HCEC 1CT (cell line): ENCODE results near the gene RP2.

Experiments used
- DNase-seq: peaks from one replicate; pipeline ENCODE4 v3.0.0-alpha.2; 2017

The RP2 gene

DNA sequence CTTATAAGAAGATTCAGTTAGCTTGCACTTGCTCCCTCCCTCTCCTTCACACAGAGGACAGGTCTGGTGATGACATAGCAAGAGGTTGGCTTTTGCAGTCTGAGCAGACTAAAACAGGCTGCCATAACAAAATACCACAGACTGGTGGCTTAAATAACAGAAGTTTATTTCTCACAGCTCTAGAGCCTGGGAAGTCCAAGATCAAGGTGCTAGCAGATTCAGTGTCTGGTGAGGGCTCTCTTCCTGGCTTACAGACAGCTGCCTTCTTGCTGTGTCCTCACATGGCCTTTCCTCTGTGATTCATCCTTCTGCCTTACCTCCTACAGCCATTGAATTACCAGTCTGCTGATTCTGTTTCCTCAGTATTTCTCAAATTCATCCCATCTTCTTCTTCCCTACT, 13.1 kb downstream of the RP2 start:
- DNase-seq, result peak; percentile 33

DNA sequence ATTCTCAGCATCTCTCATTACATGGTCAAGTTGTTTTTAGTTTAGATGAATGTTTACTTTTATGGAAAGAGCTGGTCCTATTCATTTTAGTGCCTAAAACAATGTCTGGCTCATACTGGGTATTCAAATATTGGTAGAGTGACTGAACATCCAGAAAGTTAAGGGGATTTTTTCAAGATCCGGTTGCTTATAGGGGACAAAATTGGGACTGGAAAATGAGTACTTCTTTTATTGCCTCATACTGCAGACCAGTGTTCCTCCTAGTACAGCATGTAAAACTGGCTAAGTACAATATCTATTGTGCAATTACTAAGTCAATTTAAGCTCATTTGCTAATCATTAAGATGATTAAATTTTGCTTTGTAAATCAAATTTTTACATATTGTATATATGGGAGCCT, 13.9 kb downstream of the RP2 start:
- no peak for DNase-seq

DNA sequence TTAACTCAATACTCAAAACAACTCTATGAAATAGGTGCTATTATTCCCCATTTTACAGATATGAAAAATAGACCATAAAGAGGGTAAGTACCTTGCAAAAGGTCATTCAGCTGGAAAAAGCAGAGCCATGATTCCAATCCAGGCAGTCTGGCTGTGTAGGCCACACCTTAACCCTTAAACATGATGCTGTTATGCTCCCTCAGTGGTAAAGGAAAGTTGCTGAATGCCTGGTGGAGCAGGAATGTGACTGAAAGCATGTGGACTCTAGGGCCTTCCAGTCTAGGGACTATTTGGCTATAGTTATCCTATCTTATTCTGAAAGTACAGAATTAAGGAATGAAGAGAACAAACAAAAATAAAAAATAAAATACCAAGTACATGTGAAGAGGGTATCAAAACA, 19.6 kb downstream of the RP2 start:
- DNase-seq, result no peak

DNA sequence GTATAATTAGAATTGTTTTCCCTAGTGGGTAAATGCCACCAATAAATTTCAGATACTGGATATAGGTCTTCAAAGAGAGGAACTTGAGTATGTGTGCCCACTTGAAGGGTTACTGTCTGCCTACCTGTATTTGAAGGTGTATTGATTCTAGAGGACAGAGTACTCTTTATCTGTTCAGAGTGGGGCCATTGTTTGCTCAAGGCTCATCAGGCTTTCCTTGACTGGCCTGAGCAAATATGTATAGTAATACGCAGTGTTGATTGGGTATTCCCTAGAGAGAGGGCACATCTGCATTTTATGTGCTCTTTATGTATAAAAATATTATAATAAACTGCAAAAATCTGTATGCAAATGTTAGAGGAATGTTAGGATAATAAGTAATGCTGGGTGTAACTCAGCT, 23.7 kb downstream of the RP2 start:
- no peak for DNase-seq

DNA sequence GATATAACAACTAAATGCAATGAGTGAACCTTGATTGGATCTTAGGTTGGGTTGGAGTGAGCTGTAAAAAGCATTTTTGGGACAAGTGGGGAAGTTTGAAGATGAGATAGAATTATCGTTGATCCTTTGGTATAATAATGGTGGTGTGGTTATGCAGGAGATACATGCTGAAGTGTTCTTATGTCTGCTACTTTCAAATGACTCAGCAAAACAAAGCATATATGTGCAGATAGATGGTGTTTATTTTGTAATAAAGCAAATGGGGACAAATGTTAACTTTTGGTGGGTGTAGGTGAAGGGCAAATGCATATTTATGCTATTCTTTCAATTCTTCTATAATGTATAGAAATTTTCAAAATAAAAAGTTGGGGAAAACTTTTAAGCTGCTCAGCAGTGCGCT, 26.2 kb downstream of the RP2 start:
- DNase-seq, result no peak

DNA sequence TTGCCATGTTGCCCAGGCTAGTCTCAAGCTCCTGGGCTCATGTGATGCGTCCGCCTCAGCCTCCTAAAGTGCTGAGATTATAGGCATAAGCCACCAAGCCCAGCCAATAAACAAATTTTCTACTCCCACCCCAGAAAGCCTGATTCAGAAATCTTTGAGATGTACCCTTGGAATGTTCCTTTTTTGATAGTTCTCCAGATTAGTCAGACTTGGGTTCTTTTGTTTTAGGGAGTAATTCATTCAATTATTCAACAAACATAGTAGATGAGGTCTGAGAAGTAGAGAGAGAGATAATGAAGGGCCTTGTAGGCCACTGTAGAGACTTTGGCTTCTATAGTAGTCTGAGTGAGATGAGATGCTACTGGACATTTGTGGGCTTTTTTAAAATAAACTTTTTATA, 27.8 kb downstream of the RP2 start:
- no peak for DNase-seq

DNA sequence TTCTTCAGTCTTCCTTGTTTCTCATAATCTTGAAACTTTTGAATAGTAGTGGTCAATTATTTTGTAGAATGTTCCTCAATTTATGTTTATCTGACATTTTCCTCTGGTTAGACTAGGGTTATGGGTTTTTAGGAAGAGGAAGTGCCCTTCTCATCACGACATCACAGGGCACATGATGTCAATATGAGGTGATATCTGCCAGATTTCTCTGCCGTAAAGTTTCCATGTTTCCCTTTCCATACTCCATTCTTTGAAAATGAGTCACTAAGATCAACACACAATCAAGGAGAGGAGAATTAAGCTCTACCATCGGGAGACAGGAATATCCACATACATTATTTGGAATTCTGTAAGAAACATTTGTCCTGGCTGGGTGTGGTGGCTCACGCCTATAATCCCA, 28.4 kb downstream of the RP2 start:
- peak; percentile 67 for DNase-seq

DNA sequence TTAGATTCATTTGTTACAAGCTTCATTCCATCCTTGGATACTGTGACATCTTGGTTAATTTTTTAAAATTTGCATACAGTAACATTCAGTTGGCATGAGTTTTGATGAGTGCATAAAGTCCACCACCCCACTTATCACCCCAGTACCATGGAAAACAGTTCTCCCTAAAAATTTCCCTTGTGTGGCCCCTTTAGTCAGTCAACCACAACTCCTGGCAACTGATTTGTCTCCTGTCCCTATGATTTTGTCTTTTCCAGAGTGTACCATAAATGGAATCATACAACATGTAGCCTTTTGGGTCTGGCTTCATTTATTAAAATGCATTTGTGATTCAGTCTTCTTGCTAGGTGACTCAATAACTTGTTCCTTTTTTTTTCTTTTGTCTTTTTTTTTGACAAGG, 29.9 kb downstream of the RP2 start:
- no peak for DNase-seq

DNA sequence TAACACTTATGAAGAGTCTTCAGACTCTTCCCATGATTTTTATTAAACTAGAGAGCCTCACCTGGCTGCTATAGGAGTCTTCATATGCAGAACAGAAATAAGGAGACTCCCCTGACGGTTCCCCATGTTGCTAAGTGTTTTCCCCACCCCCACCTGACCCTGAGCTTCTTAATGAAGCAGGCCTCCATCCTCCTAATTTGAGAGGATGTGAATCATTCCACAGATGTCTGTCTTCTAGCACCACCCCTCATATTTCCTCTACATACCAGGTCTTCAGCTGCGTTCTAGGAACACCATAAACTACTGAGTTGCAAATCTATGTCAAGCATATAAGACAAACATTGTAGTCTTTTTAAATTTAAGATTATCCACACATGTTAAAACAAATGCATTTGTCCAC, 36.9 kb downstream of the RP2 start:
- DNase-seq, result peak; percentile 11

DNA sequence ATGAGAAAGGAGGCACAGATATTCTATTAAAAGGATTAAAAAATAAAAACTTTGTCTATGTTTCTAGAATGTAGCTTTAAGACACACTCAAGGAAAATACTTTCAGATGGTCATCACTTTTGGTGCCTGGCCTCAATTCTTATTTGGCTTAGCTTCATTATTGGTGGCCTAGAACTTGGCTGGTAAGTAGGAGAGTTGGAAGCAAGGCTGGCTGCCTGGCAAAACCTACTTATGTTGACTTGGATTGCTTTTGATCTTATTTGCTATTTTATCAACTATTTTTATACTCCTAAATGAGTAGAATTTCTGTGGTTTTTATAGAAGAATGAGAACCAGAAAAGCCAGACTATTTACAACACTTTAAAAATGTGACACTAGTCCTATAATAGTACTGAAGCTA, 40.1 kb downstream of the RP2 start:
- no peak for DNase-seq

DNA sequence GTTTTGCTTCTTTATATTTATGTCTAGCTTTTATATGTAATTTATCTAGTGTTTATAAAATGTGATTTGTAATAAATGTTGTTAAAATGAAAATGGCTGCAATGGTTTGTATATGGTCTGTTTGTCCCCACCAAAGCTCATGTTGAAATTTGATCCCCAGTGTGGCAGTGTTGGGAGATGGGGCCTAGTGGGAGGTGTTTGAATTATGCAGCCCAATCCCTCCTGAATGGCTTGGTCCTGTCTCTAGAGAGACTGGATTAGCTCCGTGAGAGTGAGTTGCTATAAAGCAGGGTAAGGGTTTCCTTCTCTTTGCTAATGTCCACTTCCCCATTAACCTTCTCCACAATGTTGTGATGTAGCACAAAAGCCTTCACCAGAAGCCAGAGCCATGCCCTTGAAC, 45.4 kb downstream of the RP2 start:
- DNase-seq, result no peak

DNA sequence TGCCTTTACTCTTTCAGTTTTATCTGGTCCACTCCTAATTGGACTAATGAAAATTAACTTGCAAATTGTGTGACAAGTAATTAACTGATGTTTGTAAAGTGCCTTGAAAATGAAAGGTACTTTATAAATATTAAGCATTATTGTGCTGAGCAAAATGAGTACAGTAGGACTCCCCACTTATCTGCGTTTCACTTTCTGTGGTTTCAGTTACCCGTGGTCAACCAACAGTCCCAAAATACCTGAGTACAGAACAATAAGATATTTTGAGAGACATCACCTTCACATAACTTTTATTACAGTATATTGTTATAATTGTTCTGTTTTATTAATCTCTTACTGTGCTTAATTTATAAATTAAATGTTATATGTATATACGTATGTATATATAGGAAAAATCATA, 48.0 kb downstream of the RP2 start:
- no peak for DNase-seq

DNA sequence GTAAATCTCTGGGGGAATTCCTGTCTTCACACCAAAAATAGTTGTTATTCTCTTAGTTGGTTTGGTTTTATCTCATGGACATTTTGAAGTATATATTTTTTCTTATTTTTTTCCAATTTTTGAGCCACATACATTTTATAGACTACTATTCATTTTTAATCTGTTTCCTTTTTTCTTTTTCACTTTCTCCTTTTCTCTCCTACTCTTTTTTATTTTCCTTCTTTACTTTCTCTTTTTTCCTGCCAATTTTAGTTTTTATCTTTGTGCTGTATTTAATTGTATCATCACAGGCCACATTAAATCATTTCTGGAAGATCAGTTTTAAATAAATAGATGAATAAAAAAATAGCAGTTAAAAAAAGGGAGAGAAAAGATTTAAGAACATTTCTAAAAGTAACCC, 61.4 kb downstream of the RP2 start:
- no peak for DNase-seq

DNA sequence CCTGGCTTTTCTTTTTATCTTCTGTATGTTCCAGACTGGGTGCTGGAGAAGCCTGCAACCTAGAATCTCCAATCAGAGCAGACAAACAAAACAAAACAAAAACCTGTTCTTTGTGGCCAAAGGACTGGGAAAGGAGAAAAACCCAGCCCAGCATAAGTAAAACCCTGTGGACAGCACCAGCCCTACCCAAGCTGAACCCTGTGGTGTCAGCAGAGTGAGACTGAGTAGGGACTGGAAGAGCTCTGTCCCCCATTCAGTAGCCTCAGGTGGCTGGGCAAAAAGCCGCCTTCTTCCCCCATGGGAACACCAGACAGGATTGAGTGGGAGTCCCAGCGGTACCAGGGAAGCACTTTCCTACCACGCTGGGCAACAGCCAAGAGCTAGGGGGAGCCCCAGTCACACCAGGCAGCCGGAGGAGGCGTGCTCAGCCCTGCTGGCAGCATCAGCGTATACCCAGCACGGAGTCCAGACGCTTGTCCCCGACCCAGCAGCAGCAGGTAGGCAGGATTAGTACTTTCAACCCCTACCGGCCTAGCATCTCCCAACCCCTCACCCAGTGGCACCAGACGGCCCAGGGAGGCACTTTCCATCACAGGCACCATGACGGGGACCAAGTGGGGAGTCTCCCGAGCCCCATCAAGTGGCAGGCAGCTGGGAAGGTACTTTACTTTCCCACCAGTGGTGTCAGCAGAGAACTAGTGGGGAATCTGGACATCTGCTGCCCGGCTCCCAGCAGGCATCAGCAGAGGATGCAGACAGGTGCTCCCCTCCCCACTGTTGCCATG, 66.8 kb downstream of the RP2 start:
- peak; percentile 73 for DNase-seq

DNA sequence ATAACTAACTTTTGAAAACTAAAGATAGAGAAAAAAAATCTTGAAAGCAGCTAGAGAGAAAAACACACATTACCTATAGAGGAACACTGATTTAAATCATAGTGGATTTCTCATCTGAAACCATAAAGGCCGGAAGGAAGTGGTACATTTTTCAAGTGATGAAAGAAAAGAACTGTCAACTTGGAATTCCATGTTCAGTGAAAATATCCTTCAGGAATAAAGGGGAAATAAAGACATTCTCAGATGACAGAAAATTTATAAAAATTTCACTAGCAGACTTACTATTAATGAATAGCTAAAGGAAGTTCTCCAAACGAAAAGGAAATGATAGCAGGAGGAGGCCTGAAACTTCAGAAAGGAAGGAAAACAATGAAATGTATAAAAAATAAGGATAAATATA, 67.8 kb downstream of the RP2 start:
- DNase-seq, result no peak

DNA sequence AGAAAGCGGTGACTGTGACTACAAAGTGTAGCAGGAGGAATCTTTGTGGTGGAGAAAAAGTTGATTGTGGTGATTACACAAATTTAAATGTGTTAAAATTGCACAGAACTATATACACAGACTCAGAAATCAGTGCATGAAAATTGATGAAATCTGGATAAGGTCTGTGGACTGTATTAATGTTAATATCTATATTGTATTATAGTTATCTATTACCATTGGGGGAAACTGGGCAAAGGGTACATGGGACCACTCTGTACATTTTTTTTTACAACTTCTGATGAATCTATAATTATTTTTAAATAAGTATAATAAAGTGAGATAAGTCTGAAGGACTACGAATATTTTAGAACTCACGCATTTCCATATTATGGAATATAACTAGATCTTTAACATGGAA, 73.6 kb downstream of the RP2 start:
- DNase-seq, result no peak

DNA sequence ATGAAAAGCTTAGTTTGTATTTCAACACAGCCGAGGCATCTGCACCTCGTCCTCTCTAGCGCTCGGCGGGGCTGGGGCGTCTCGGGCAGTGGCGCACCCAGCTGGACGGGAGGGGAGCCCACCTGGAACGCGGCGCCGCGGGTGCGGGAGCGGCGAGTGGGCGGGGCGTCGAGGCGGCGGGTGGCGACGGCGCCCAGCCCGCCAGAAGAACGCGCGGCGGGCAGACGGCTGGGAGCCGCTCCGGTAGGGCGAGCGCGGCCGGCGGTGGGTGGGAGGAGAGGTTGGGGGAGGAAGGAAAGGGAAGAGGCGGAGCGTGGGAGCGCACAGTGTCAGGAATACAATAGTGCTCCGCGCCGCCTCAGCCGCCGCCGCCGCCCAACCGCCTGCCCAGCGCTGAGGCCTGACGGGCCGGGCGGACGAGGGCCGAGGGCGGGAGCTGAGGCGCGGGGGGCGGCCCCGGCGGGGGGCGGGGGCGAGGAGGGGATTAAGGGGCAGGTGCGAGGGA, 75.3 kb downstream of the RP2 start, which contains the start of gene JADE3:
Gene JADE3, plus strand, starts transcription at position 324 of the 505 bp plus-strand sequence. CDS start 72,474 bp downstream, outside the sequence.
- peak; percentile 70 for DNase-seq

DNA sequence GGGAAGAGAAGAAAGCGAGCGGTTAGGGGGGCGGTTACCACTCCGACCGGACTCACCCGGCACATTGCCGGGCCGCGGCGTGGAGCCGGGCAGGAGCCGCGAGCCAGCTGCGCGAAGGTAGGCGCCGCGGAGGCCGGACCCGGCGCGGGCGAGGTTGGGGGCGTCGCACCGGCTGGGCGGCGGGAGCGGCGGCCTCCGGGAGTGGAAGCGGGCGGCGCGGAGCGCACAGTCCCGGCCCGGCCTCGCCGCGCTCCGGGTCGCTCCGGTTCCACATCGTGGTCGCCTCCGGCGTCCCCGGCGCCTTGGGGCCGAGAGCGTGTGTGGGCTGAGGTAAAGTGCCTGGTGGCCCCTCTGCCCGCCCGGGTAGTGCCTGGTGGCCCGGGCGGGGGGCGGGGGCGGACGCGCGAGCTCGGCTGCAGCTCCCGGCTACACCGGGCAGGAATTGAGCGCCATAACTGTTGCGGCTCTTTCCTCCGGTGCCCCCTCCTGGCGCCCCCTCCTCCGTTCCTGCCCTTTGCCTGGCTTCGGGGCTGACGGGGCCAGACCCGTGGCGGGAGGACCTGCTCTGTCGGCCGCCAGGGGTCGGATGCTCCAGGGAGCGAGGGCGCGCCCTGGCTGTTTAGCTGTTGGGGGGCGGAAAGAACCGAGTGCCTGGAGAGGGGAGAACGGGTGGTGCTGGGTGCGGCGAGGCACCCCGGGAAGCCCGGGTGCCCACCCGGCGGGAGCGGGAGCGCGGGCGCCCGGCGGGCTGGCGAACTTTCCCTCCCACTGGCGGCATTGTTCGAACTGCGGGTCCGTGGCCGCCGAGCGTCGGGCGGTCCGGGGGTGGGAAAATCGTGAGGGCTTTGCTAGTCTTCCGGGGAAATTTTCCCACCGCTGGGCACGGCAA, 76.0 kb downstream of the RP2 start:
- DNase-seq, result peak; percentile 26

DNA sequence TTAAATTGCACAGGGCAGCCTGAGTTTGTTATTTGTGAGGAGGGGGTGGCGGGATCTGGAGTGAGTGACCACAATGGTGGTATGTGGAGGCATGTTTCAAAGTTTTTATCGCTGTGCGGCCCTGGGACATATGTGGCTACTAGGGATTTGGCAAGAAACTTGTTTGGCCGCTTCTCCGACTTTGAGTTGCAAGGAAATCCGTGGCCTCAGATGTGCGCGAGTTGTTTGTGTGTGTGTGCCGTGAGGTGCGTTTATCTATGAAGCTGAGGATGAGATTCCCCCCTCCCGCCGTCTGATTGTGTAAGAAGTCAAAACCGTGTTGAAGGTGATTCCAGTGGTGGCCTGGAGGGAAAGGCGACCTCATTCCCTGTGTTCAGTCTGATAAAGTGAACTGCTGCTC, 76.8 kb downstream of the RP2 start:
- DNase-seq, result peak; percentile 6

DNA sequence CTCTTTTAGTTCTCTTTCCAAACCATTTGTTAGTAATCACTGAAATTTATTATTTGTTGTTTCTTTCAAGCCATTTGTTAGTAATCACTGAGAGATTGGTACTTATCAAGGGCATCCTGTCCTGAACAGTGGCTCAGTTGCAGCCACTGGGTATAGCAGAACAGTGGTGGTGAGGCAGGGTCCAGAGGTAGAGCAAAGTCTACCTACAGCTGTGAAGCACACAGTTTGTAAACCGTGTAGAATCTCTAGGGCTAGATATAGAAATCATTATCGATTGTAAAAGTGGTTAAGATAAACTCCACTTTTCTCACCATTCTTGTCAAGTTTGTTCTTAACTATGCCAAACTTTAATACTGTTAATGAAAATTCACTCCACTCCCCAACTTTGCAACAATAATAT, 79.4 kb downstream of the RP2 start:
- DNase-seq, result no peak

DNA sequence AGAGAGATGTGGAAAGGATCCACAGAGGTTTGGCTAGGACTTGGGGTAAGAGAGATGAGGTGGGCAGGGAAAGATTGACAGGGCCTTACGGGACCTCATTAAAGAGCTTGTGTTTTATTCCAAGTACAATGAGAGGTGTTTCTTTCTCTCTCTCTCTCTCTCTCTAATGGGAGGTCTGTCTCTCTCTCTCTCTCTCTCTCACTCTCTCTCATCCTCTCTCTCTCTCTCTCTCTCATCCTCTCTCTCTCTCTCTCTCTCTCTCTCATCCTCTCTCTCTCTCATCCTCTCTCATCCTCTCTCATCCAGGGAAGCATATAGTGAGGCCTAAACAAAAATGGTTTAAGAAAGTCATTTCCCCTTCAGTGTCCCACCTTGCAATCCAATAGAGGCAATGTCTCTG, 80.8 kb downstream of the RP2 start:
- DNase-seq, result no peak

DNA sequence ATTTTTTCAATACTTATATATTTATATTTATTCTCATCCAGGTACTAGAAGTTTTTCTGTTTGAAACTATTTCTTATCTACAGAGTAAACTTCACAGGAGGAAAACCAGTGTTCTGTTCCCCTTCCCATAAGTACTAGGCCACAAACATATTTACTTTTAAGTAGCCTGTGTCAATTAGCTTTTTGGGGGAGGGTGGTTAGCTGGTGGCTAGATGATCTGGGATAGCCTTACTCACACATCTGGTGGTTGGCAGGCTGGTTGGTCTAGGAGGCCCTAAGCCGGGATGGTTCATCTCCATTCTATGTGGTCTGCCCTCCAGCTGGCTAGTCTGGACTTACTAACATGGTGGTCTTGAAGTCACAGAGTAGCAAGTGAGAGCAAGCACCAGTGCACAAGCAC, 81.6 kb downstream of the RP2 start:
- DNase-seq, result no peak

DNA sequence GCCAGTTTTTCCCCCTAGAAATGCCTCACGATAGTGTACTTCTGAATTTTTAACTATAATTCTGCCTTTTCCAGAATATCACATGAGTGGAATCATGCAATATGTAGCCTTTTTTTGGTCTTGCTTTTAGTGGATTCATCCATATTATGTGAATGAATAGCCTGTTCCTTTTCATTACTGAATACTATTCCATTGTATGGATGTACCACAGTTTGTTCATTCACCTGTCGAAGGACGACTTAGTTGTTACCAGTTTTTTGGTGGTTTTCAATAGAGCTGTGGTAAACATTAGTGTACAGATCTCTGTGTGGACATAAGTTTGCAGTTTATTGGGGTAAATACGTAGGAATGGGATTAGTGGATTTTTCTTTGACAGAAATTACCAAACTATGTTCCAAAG, 83.4 kb downstream of the RP2 start:
- DNase-seq, result no peak

DNA sequence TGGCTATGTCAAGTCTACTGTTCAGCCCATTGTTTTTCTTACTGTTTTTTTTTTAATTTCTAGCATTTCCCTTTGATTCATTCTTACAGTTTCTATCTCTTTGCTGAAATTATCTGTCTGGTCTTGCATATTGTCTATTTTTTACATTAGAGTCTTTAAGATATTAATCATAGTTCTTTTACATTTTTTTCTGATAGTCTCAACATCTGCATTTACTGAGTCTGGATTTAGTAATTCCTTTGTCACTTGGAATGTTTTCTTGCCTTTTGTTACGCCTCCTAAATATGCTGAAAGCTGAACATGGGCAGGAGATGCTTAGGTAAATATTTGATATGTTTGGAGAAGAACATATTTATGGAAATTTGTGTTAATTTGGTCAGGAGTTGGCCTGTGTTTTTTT, 85.8 kb downstream of the RP2 start:
- peak; percentile 20 for DNase-seq
